ENCODE measurements around the gene TXNDC12. TPM values are rescaled to one million over a fixed set of nuclear protein-coding genes. Genes with fewer than 3 reads are reported as not detected.
"Not testable (repeated sequence)": the region's sequence is repeated elsewhere in the genome, so short reads cannot be mapped to it uniquely, and the experiment has no call there.

The TXNDC12 gene
- total RNA-seq, 4 donors from 2014 or later = 42.7 to 54.6 (median 48.7) TPM

DNA sequence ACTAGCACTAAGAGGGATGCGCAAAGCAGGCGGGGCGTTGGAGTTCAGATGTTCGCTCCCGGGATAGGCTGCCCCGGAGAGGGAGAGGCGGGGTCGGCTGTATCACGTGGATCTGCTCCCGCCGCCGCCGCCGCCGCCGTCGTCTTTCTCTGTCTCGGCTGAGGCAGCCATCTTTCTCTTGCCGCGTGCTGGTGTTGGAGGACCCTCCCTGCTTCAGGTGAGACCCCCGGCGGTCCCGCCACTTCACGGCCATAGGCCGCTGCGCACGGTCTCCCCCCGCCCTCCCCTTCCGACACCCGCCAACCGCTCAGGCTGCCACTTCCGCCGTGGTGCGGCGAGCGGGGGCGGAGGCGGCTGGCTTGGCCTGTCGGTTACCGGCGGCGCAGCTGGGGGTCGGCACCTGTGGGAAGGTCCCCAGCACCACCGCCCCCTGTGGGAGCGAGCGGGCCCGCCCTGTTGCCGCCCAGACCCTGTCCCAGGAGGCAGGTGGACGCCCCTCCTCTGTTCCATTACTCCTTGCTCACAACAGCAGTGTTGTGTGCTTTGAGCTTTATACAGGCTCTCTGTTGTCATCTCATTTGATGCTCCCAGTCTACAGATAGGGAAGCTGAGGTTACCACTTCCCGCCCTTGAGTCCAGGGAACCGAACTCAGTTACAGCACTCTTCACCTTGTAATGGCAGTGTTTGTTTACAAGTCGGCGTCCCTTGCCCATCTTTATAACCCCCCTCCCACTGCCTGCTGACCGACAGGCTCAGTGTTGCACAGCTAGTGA, 1.4 kb upstream of the TXNDC12 start, which contains the start of gene BTF3L4:
Gene BTF3L4 (plus strand): TSS at position 133 of the 774 bp plus-strand sequence. CDS start 3,553 bp downstream, outside the sequence.
- intact Hi-C loops (cut with DNase I) = loop anchor here (10.0 kb wide), 1 partner anchor 308 kb away; the partner anchor contains the start of gene CC2D1B
- Histone ChIP-seq H3K4me1 (peaks cover 25 to 30% of the 10 kb centered on the region in 2 donors), H3K9me3 (no peaks in the 10 kb centered on the region), H3K4me3 (replicated peaks in 1 of 3) (peak within 1 kb of the TSS; percentile 79 to 96 (median 79)), H3K36me3 (peaks cover 8% of the 10 kb centered on the region in 2 donors), H3K27ac (peak within 1 kb of the TSS; percentile 74 to 96 (median 80)), H3K27me3 (no peaks in the 10 kb centered on the region)
- TF ChIP-seq, protein P1, sequence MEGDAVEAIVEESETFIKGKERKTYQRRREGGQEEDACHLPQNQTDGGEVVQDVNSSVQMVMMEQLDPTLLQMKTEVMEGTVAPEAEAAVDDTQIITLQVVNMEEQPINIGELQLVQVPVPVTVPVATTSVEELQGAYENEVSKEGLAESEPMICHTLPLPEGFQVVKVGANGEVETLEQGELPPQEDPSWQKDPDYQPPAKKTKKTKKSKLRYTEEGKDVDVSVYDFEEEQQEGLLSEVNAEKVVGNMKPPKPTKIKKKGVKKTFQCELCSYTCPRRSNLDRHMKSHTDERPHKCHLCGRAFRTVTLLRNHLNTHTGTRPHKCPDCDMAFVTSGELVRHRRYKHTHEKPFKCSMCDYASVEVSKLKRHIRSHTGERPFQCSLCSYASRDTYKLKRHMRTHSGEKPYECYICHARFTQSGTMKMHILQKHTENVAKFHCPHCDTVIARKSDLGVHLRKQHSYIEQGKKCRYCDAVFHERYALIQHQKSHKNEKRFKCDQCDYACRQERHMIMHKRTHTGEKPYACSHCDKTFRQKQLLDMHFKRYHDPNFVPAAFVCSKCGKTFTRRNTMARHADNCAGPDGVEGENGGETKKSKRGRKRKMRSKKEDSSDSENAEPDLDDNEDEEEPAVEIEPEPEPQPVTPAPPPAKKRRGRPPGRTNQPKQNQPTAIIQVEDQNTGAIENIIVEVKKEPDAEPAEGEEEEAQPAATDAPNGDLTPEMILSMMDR (IDR thresholded peaks at IDR 0.05) = no peak
- peak in 1 of 2 donors; percentile 82 for TF ChIP-seq POLR2A (IDR thresholded peaks at IDR 0.05)
- 0 to 1% methylated on average over 6 to 11 of the region's 54 CpGs for WGBS, 2 donors
- DNase-seq = peak; percentile 98

DNA sequence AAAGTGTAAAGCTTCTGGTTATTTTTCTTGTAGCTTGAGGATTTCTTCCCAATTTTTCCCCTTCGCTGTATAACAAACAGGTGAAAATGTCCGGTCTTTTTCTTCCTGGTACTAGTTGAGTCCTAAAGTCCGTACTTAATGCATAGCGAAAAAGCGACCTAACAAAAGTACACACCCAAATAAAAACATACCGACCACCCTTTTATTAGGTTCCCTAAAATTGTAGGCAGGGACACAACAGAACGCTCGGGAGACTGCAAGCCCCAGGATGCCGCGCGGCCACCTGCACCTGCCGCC, 823 bp upstream of the TXNDC12 start:
- Histone ChIP-seq H3K27ac (peak overlapping the region in 2 of 3 donors; percentile 74 to 96), H3K4me3 (replicated peaks in 1 of 3) (peak overlapping the region; percentile 28 to 96 (median 79)), H3K4me1 (peaks cover 25 to 30% of the 10 kb centered on the region in 2 donors), H3K36me3 (peaks cover 4 to 5% of the 10 kb centered on the region in 2 donors), H3K27me3 (no peaks in the 10 kb centered on the region), H3K9me3 (no peaks in the 10 kb centered on the region)
- TF ChIP-seq, protein P1 (IDR thresholded peaks at IDR 0.05) = no peak
- TF ChIP-seq POLR2A (IDR thresholded peaks at IDR 0.05) = no peak
- 1% methylated on average over 12 of the region's 12 CpGs for WGBS, 2 donors
- intact Hi-C loops (cut with DNase I) = loop anchor here (10.0 kb wide), 1 partner anchor 309 kb away; the partner anchor contains the start of gene CC2D1B
- no peak for DNase-seq

DNA sequence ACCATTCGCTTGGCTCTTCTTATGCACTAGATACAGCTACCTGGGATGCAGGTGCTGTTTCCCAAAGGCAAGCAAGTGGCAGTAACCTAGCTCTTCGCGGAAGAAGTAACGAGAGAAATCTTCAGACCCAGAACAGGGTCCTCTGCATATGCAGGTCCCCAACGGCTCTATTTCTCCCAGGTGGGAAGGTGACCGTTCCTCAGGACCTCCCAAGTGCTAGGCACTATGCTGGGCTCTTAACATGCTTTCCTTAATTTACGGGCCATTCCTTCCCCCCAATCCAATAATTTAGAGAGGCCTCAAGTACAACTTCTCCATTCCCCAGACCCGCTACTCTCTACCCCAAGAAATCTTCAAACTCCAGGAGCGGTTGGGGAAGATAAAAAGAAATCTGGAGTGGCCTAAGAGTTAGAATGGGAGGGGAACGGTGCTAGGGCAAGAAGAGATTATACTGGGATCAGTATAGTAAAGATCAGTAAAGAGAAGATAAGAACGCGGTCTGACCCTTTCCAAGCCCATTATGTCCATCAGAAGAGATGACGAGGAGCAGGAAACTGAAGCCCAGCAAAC, 410 bp downstream of the TXNDC12 start:
- H3K9me3 ChIP-seq = no peaks in the 10 kb centered on the region
- H3K27me3 ChIP-seq = no peaks in the 10 kb centered on the region
- intact Hi-C loops (cut with DNase I) = loop anchor here (10.0 kb wide), 1 partner anchor 310 kb away; the partner anchor contains the start of gene CC2D1B
- peak overlapping the region; percentile 61 to 96 (median 74) for H3K27ac ChIP-seq
- peaks cover 25 to 30% of the 10 kb centered on the region in 2 donors for H3K4me1 ChIP-seq
- WGBS, 2 donors = 0 to 3% methylated on average over 13 of the region's 13 CpGs
- TF ChIP-seq, protein P1 (IDR thresholded peaks at IDR 0.05) = no peak
- TF ChIP-seq POLR2A (IDR thresholded peaks at IDR 0.05) = no peak
- no peak for DNase-seq
- no peaks in the 10 kb centered on the region for H3K36me3 ChIP-seq
- H3K4me3 ChIP-seq (replicated peaks in 1 of 3) = peak overlapping the region; percentile 28 to 96 (median 79)

DNA sequence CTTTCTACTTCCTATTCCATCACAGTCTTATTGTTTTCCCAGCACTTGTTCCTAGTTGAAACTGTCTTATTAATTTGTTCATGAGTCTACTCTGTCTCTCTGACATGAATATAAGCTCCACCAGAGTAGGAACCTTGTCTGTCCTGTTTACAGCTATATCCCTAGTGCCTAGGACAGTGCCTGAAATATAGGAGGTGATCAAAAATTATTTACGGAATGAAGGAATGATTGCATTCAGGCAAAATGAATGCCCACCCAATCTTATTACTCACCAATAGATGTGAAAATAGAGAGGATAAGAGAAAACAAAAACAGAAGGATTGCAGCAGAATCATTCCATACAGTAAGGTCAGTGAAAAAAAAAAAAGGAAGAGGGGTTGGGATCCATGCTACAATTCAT, 1.1 kb downstream of the TXNDC12 start:
- no peaks in the 10 kb centered on the region for H3K27me3 ChIP-seq
- no peak overlapping the region for H3K27ac ChIP-seq
- H3K4me1 ChIP-seq = peaks cover 25% of the 10 kb centered on the region in 2 donors
- no peak overlapping the region for H3K4me3 ChIP-seq (replicated peaks in 1 of 3)
- H3K36me3 ChIP-seq = no peaks in the 10 kb centered on the region
- H3K9me3 ChIP-seq = no peaks in the 10 kb centered on the region
- 90 to 93% methylated on average over 1 of the region's 1 CpG for WGBS, 2 donors
- intact Hi-C loops (cut with DNase I) = loop anchor here (10.0 kb wide), 1 partner anchor 311 kb away; the partner anchor contains the start of gene CC2D1B
- no peak for TF ChIP-seq POLR2A (IDR thresholded peaks at IDR 0.05)
- TF ChIP-seq, protein P1 (IDR thresholded peaks at IDR 0.05) = no peak
- DNase-seq = no peak

DNA sequence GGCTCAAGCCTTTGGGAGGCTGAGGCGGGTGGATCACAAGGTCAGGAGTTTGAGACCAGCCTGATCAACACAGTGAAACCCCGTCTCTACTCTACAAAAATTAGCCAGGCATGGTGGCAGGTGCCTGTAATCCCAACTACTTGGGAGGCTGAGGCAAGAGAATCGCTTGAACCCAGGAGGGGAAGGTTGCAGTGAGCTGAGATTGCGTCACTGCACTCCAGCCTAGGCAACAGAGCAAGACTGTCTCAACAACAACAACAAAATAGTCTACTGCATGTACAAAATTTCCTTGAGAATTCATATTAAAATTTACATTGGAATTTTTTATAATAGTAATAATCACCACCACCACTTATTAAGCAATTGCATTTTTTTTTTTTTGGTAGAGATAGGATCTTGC, 5.7 kb downstream of the TXNDC12 start:
- intact Hi-C loops (cut with DNase I); H3K36me3 ChIP-seq; H3K4me3 ChIP-seq (replicated peaks in 1 of 3); H3K27ac ChIP-seq; H3K9me3 ChIP-seq; DNase-seq; H3K27me3 ChIP-seq; H3K4me1 ChIP-seq: not testable (repeated sequence)
- 93 to 97% methylated on average over 4 of the region's 4 CpGs for WGBS, 2 donors

DNA sequence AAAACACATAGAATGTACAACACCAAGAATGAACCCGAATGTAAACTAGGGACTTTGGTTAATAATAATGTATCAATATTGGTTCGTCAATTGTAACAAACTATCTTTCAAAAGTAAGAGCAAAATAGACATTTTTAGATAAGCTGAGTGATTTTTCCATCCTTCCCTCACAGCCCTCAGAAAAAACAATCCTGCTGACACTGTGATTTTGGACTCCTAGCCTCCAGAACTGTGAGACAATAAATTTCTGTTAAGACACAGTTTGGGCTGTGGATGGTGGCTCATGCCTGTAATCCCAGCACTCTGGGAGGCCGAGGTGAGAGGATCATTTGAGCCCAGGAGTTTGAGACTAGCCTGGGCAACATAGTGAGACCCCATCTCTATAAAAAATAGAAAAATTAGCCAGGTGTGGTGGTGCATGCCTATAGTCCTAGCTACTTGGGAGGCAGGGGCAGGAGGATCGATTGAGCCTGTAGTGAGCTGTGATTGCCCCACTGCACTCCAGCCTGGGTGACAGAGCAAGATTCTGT, 9.3 kb downstream of the TXNDC12 start:
- intact Hi-C loops (cut with DNase I); H3K4me1 ChIP-seq; H3K27ac ChIP-seq; H3K36me3 ChIP-seq; H3K9me3 ChIP-seq; H3K27me3 ChIP-seq; DNase-seq; H3K4me3 ChIP-seq (replicated peaks in 1 of 3): not testable (repeated sequence)
- WGBS, 2 donors = 97 to 99% methylated on average over 4 of the region's 4 CpGs
